SK-N-MC (cell line): ENCODE results near the gene FOXP1.

Experiments used
- EZH2 ChIP-seq: fragments of 200-600 bp; sonication (generic); IDR thresholded peaks from one replicate; pipeline ENCODE4 v1.6.1; 2017; ENCODE audit warnings: antibody characterized with exemption
- FOXP2 ChIP-seq: optimal IDR thresholded peaks from 2 replicates; pipeline ENCODE3; 2011; ENCODE audit warnings: mild to moderate bottlenecking, moderate library complexity; ENCODE audit not compliant: insufficient read depth; ENCODE audit errors: extremely low read length, control extremely low read depth
- POLR2AphosphoS5 ChIP-seq: IDR thresholded peaks from 2 replicates; pipeline ENCODE4 v1.6.1; 2012; ENCODE audit warnings: mild to moderate bottlenecking, low read depth, low read length, borderline replicate concordance

- TF ChIP-seq POLR2AphosphoS5: no peak
- no peak for TF ChIP-seq EZH2
- TF ChIP-seq FOXP2: no peak
These were observed 313.6 kb downstream of the FOXP1 start for GRCh38 chr3:71269906-71270305.
